Measurements from ENCODE around the gene GLT1D1. TPM values are rescaled to one million over a fixed set of nuclear protein-coding genes. Genes with fewer than 3 reads are reported as not detected.

GLT1D1 gene
- total RNA-seq, 1 donor from 2014 or later = 9.5 TPM

DNA sequence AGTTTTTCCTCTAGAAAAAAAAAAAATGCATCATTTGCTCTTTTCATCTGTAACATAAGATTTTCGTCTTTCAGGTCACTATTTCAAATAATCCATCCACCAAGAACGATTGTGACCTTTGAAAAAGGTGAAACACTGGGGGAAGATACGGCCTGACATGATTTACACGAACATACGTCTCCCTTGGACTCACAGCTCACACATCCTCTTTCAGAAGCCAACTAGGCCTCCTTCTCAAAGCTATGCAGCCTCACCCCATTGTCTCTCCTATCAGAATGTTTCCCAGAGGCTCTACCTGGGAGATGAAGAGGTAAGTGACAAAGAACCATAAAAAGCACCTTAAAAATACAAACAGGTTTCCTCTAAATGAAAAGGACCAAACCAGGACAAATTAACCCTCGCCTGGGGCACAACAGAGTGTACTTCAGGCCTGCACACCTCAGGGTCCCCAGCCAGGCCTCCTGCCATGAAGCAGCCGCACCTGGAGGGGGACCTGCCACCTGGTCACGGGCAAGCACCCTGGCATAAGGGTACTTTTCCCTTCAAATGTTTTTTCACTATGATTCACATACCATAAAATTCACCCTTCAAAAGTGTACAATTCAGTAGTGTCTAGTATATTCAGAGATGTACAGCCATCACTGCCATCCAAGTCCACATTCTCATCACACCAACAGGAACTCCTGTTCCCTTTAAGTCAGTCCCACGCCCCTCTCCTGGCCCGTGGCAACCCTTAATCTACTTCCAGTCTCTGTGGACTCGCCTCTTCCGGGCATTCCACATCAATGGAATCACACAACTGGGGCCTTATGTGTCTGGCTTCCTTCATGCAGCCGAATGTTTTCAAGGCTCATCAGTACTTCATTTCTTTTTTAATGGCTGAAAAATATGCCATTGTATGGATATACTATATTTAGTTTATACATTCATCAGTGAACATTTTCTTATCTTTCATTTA is 34.9 kb upstream of the GLT1D1 start:
- H3K4me1 ChIP-seq = peaks cover 0 to 62% of the 10 kb centered on the region in 2 donors
- DNase-seq (ENCODE audit: low spot score in 2 of 2) = peak in 1 of 2 donors; percentile 86
- H3K9me3 ChIP-seq = no peaks in the 10 kb centered on the region
- intact Hi-C loops (cut with DNase I) = no loop called here
- no peaks in the 10 kb centered on the region for H3K27me3 ChIP-seq
- TF ChIP-seq, protein P1, sequence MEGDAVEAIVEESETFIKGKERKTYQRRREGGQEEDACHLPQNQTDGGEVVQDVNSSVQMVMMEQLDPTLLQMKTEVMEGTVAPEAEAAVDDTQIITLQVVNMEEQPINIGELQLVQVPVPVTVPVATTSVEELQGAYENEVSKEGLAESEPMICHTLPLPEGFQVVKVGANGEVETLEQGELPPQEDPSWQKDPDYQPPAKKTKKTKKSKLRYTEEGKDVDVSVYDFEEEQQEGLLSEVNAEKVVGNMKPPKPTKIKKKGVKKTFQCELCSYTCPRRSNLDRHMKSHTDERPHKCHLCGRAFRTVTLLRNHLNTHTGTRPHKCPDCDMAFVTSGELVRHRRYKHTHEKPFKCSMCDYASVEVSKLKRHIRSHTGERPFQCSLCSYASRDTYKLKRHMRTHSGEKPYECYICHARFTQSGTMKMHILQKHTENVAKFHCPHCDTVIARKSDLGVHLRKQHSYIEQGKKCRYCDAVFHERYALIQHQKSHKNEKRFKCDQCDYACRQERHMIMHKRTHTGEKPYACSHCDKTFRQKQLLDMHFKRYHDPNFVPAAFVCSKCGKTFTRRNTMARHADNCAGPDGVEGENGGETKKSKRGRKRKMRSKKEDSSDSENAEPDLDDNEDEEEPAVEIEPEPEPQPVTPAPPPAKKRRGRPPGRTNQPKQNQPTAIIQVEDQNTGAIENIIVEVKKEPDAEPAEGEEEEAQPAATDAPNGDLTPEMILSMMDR (IDR thresholded peaks at IDR 0.05) = no peak
- peak overlapping the region; percentile 90 to 92 for H3K27ac ChIP-seq
- peak overlapping the region in 1 of 2 donors; percentile 4 for H3K4me3 ChIP-seq
- H3K36me3 ChIP-seq = peaks cover 6 to 14% of the 10 kb centered on the region in 2 donors

DNA sequence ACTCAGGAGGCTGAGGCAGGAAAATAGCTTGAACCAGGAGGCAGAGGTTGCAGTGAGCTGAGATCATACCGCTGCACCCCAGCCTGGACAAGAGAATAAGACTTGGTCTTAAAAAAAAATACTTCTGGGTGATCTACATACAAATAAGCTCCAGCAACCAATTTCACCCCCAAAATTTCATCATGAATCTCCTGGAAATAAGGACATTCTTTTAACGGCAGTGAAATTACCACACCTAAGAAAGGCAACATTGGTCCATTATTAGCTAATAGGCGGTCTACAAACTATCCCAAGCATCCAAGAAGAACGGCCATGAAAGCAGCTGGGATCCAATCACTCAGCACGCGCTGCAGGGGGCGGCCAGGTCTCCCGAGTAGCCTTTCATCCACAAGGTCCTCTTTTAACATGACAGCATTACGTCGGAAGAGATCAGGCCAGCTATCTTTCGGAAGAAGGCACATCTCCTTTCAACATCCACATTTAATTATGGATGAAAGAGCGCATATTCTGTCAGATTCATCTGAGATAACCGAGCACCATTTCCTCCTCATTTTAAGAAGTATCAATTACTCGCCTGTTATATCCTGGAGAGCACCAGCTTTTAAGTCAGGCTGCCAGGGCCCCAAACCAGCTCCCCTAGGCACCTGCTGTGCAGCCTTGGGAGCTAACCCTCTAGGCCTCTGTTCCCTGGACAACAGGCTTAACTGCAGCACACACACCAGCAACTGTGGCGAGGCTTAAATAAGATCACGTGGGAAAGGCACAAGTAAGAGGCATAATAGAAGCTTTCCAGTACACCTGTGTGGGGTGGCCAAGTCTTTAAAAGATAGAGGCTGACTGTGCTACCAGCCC is 33.8 kb upstream of the GLT1D1 start:
- TF ChIP-seq, protein P1 (IDR thresholded peaks at IDR 0.05) = no peak
- Histone ChIP-seq H3K36me3 (peaks cover 2 to 10% of the 10 kb centered on the region in 2 donors), H3K4me1 (peaks cover 0 to 53% of the 10 kb centered on the region in 2 donors), H3K27me3 (no peaks in the 10 kb centered on the region), H3K4me3 (no peak overlapping the region), H3K27ac (peak overlapping the region; percentile 90 to 92), H3K9me3 (no peaks in the 10 kb centered on the region)
- intact Hi-C loops (cut with DNase I) = loop anchor here (5.0 kb wide), 1 partner anchor 37 kb away; no protein-coding TSS in a partner anchor
- DNase-seq (ENCODE audit: low spot score in 2 of 2) = no peak

DNA sequence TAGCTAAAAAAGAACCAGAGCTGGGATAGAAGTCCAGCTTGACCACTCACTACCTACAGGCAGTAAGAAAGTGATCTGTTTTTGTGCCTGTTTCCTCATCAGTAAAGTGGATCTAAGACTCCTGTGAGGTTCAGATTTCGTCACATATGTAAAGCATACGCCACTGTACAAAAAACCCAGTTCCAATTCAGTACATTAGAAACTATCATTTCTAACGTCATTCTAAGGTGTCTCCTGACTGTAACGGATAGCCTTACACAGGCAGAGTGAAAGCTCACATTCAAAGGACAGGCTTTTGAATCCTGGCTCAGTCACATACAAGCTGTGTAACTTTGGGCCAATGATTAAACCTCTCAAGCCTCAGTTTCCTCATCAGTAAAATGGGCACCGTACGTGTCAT is 33.0 kb upstream of the GLT1D1 start:
- intact Hi-C loops (cut with DNase I) = loop anchor here (5.0 kb wide), 1 partner anchor 38 kb away; no protein-coding TSS in a partner anchor
- Histone ChIP-seq H3K27ac (peak overlapping the region; percentile 90 to 92), H3K4me1 (peaks cover 0 to 58% of the 10 kb centered on the region in 2 donors)

DNA sequence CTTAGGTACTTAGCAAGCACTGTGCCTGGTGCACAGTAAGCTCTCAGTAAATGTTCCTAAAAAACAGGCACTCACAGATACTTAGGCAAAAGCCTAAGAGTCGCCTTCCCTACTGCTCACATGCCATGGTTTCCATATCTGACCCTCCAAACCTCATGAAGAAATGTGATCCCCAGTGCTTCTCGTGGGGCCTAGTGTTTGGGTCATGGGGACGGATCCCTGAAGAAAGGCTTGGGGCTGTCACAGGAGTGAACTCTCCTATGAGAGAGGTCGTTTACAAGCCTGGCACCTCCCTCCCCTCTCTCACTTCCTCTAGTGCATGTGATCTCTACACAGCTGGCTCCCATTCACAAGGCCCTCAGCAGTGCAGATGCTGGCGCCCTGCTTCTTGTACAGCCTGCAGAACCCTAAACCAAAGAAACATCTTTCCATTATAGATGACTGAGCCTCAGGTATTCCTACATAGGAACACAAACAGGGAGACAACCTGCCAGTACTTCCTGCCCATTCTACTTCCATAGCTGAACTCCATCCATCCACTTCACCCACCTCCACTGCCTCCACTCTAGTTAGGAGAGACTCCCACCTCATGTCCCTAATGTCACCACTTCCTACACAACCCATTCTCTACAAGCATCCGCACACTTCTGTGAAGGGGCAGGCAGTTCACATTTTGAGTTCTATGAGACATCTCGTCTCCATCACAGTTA is 32.4 kb upstream of the GLT1D1 start:
- Histone ChIP-seq H3K27me3 (no peaks in the 10 kb centered on the region), H3K36me3 (peaks cover 0 to 6% of the 10 kb centered on the region in 2 donors), H3K4me1 (peaks cover 0 to 51% of the 10 kb centered on the region in 2 donors), H3K4me3 (peak overlapping the region in 1 of 2 donors; percentile 96), H3K27ac (peak overlapping the region; percentile 90 to 92), H3K9me3 (no peaks in the 10 kb centered on the region)
- TF ChIP-seq, protein P1 (IDR thresholded peaks at IDR 0.05) = no peak
- no peak for DNase-seq (ENCODE audit: low spot score in 2 of 2)
- intact Hi-C loops (cut with DNase I) = loop anchor here (5.0 kb wide), 1 partner anchor 39 kb away; no protein-coding TSS in a partner anchor

More for the DNA sequence above, 33.0 kb upstream of the GLT1D1 start:
- DNase-seq (ENCODE audit: low spot score in 2 of 2) = no peak
- Histone ChIP-seq H3K36me3 (peaks cover 0 to 6% of the 10 kb centered on the region in 2 donors), H3K4me3 (no peak overlapping the region), H3K9me3 (no peaks in the 10 kb centered on the region), H3K27me3 (no peaks in the 10 kb centered on the region)
- TF ChIP-seq, protein P1 (IDR thresholded peaks at IDR 0.05) = no peak
